Transverse colon (tissue), 4 donors: Measurements from ENCODE around the gene DEDD2. TPM values are rescaled to one million over a fixed set of nuclear protein-coding genes. Genes with fewer than 3 reads are reported as not detected.

ENCODE experiments used
- DNase-seq: peaks from one replicate; pipeline ENCODE4 v3.0.0-alpha.2; 2019
- H3K27ac ChIP-seq, 4 donors: fragments of 200-600 bp; sonication (generic); 2 replicates each; pipeline ENCODE4 v1.5.1; 2016 to 2018; ENCODE audit warnings: inconsistent platforms in 4 of 4
- H3K27me3 ChIP-seq: fragments of 200-600 bp; sonication (generic); 2 replicates; pipeline ENCODE4 v1.5.1; 2017; ENCODE audit warnings: inconsistent platforms
- H3K36me3 ChIP-seq, 4 donors: fragments of 200-600 bp; sonication (generic); 2 replicates each; pipeline ENCODE4 v1.5.1; 2017 to 2019; ENCODE audit warnings: inconsistent platforms in 4 of 4
- H3K4me1 ChIP-seq, 4 donors: fragments of 200-600 bp; sonication (generic); 2 replicates each; pipeline ENCODE4 v1.5.1; 2017 to 2020; ENCODE audit warnings: inconsistent platforms in 4 of 4
- H3K4me3 ChIP-seq, 4 donors: fragments of 200-600 bp; sonication (generic); 1 replicate in 1 of 4; 2 replicates in 3 of 4; pipeline versions ENCODE4 v1.5.1 to v1.6.1; 2017 to 2019; ENCODE audit warnings: inconsistent platforms in 4 of 4
- H3K9me3 ChIP-seq, 2 donors: fragments of 200-600 bp; sonication (generic); 2 replicates each; pipeline ENCODE4 v1.5.1; 2017 to 2019; ENCODE audit warnings: inconsistent platforms in 2 of 2
- CTCF ChIP-seq, 5 experiments: fragments of 200-600 bp in 3 of 5; fragments of 450-650 bp in 2 of 5; sonication (generic) in 3 of 5; IDR thresholded peaks; 1 replicate in 2 of 5; 2 replicates in 3 of 5; pipeline ENCODE4 v1.5.1; 2016 to 2017; ENCODE audit warnings: antibody characterized with exemption in 5 of 5, inconsistent platforms in 3 of 5, mild to moderate bottlenecking in 2 of 5, moderate library complexity in 1 of 5
- EP300 ChIP-seq: sonication (generic); formaldehyde crosslinking; IDR thresholded peaks from one replicate; pipeline ENCODE4 v1.6.1; 2017; ENCODE audit warnings: antibody characterized with exemption, low read depth
- POLR2A ChIP-seq: fragments of 450-650 bp; IDR thresholded peaks from one replicate; pipeline ENCODE4 v1.6.1; 2016; ENCODE audit warnings: antibody characterized with exemption, mild to moderate bottlenecking, moderate library complexity
- POLR2AphosphoS5 ChIP-seq, 3 donors: sonication (generic); formaldehyde crosslinking; IDR thresholded peaks; one replicate each; pipeline ENCODE4 v1.6.1; 2016; ENCODE audit warnings: antibody characterized with exemption in 3 of 3
- WGBS, 2 donors: methylation state at CpG; one replicate each; pipeline ENCODE4 v1.1.5; 2018; ENCODE audit warnings: low coverage in 1 of 2; 5-methylcytosine and 5-hydroxymethylcytosine counted together
- in situ Hi-C, 4 donors: fragments of 200-750 bp; cut with MboI; loops; one replicate each; pipeline versions ENCODE4 v1.15.0 to v1.15.1; 2017; ENCODE audit warnings: low sequenced_read_pairs in 3 of 4, low pct_ligation_motif_present in 1 of 4, low pct_unique_long_range_greater_than_20kb in 1 of 4
- intact Hi-C: fragments of 100-400 bp; cut with DNase I; formaldehyde crosslinking; loops from one replicate; pipeline ENCODE4 v1.15.1; 2023; ENCODE audit warnings: low total_unique reads
- total RNA-seq, 4 donors: library from RNA; depleted of rRNA; stranded (reverse); fragments of >200 nt; gene quantifications; one replicate each; pipeline ENCODE4 v1.1.0, GENCODE V29; 2016

Gene DEDD2
- total RNA-seq, 4 donors from 2014 or later, result 52.2 to 90.8 (median 63.0) TPM

- H3K27ac ChIP-seq, result peak overlapping the region in 1 of 4 donors; percentile 18
Observed at GRCh38 chr19:42175952-42176648, 41.4 kb downstream of the DEDD2 start.

GRCh38 chr19:42174958-42175734 lies 42.3 kb downstream of the DEDD2 start:
- H3K27ac ChIP-seq, result no peak overlapping the region
- no peaks in the 10 kb centered on the region for H3K36me3 ChIP-seq
- intact Hi-C loops (no loop called here), in situ Hi-C loops (no loop called here)
- H3K27me3 ChIP-seq, result peaks cover 68% of the 10 kb centered on the region
- 34 to 52% methylated on average over 3 to 6 of the region's 6 CpGs for WGBS, 2 donors
- no peak overlapping the region for H3K4me3 ChIP-seq
- no peak for TF ChIP-seq EP300
- no peak for TF ChIP-seq POLR2A
- TF ChIP-seq POLR2AphosphoS5 (IDR thresholded peaks at IDR 0.05), result no peak
- no peaks in the 10 kb centered on the region for H3K9me3 ChIP-seq
- peaks cover 6 to 19% (median 16%) of the 10 kb centered on the region in 4 donors for H3K4me1 ChIP-seq
- no peak for DNase-seq

More at GRCh38 chr19:42175952-42176648, 41.4 kb downstream of the DEDD2 start:
- Histone ChIP-seq H3K4me1 (peaks cover 6 to 19% (median 16%) of the 10 kb centered on the region in 4 donors), H3K9me3 (no peaks in the 10 kb centered on the region), H3K4me3 (peak overlapping the region; percentile 23 to 59 (median 41)), H3K36me3 (no peaks in the 10 kb centered on the region), H3K27me3 (peaks cover 78% of the 10 kb centered on the region)
- no peak for TF ChIP-seq POLR2A
- no peak for TF ChIP-seq CTCF (IDR thresholded peaks at IDR 0.05)
- no peak for TF ChIP-seq POLR2AphosphoS5 (IDR thresholded peaks at IDR 0.05)
- no peak for TF ChIP-seq EP300
- DNase-seq, result no peak
- intact Hi-C loops (loop anchor here (2.0 kb wide), 1 partner anchor 79 kb away; the partner anchor contains the start of gene ERF), in situ Hi-C loops (no loop called here)
- 0 to 3% methylated on average over 23 to 34 of the region's 34 CpGs for WGBS, 2 donors

GRCh38 chr19:42174188-42174587 lies 43.3 kb downstream of the DEDD2 start:
- Histone ChIP-seq H3K27me3 (peaks cover 59% of the 10 kb centered on the region), H3K9me3 (no peaks in the 10 kb centered on the region), H3K4me1 (peaks cover 6 to 19% (median 16%) of the 10 kb centered on the region in 4 donors), H3K4me3 (no peak overlapping the region), H3K27ac (no peak overlapping the region), H3K36me3 (no peaks in the 10 kb centered on the region)
- in situ Hi-C loops (no loop called here), intact Hi-C loops (no loop called here)
- WGBS, 2 donors, result 82 to 88% methylated on average over 5 to 11 of the region's 11 CpGs
- DNase-seq, result no peak
- TF ChIP-seq POLR2AphosphoS5 (IDR thresholded peaks at IDR 0.05), result no peak
- no peak for TF ChIP-seq EP300
- TF ChIP-seq CTCF (IDR thresholded peaks at IDR 0.05), result no peak
- TF ChIP-seq POLR2A, result no peak

- WGBS, 2 donors, result 78 to 100% methylated on average over 1 to 5 of the region's 5 CpGs
- in situ Hi-C loops, result no loop called here
- Histone ChIP-seq H3K27ac (no peak overlapping the region), H3K9me3 (no peaks in the 10 kb centered on the region), H3K36me3 (no peaks in the 10 kb centered on the region), H3K4me3 (no peak overlapping the region), H3K4me1 (peaks cover 6 to 19% (median 16%) of the 10 kb centered on the region in 4 donors), H3K27me3 (peaks cover 54% of the 10 kb centered on the region)
- TF ChIP-seq POLR2AphosphoS5 (IDR thresholded peaks at IDR 0.05) (no peak), POLR2A (no peak), CTCF (IDR thresholded peaks at IDR 0.05) (no peak), EP300 (no peak)
- no peak for DNase-seq
- intact Hi-C loops, result no loop called here
Observed at GRCh38 chr19:42173695-42174094, 43.8 kb downstream of the DEDD2 start.
